ENCODE data around the gene TNFRSF11A.

The TNFRSF11A gene

GRCh38 chr18:62381373-62381772 is 56.3 kb downstream of the TNFRSF11A start:
- TF ChIP-seq CTCF (IDR thresholded peaks at IDR 0.05; ENCODE audit: insufficient read depth, missing control alignments): no peak
- DNase-seq (ENCODE audit: insufficient read length, low spot score) (no peak), FAIRE-seq (peak; percentile 96)

- no peak for FAIRE-seq
These were observed 59.0 kb downstream of the TNFRSF11A start for GRCh38 chr18:62384068-62384467.

GRCh38 chr18:62384610-62385097 is 59.5 kb downstream of the TNFRSF11A start:
- DNase-seq (ENCODE audit: insufficient read length, low spot score): no peak
- TF ChIP-seq CTCF (IDR thresholded peaks at IDR 0.05; ENCODE audit: insufficient read depth, missing control alignments): no peak
- FAIRE-seq: no peak

More at GRCh38 chr18:62384068-62384467, 59.0 kb downstream of the TNFRSF11A start:
- no peak for DNase-seq (ENCODE audit: insufficient read length, low spot score)
- TF ChIP-seq CTCF (IDR thresholded peaks at IDR 0.05; ENCODE audit: insufficient read depth, missing control alignments): no peak

GRCh38 chr18:62386091-62386490 is 61.0 kb downstream of the TNFRSF11A start:
- DNase-seq (ENCODE audit: insufficient read length, low spot score) (no peak), FAIRE-seq (no peak)
- no peak for TF ChIP-seq CTCF (IDR thresholded peaks at IDR 0.05; ENCODE audit: insufficient read depth, missing control alignments)

GRCh38 chr18:62386601-62387000 is 61.5 kb downstream of the TNFRSF11A start:
- TF ChIP-seq CTCF (IDR thresholded peaks at IDR 0.05; ENCODE audit: insufficient read depth, missing control alignments): no peak
- DNase-seq (ENCODE audit: insufficient read length, low spot score): no peak
- FAIRE-seq: no peak

GRCh38 chr18:62387257-62387656 is 62.1 kb downstream of the TNFRSF11A start:
- no peak for TF ChIP-seq CTCF (IDR thresholded peaks at IDR 0.05; ENCODE audit: insufficient read depth, missing control alignments)
- peak; percentile 43 for DNase-seq (ENCODE audit: insufficient read length, low spot score)
- peak; percentile 100 for FAIRE-seq

- FAIRE-seq (peak; percentile 60), DNase-seq (ENCODE audit: insufficient read length, low spot score) (no peak)
- no peak for TF ChIP-seq CTCF (IDR thresholded peaks at IDR 0.05; ENCODE audit: insufficient read depth, missing control alignments)
These were observed 64.0 kb downstream of the TNFRSF11A start for GRCh38 chr18:62388855-62389760.

Measured in D721Med (cell line).